Hematopoietic multipotent progenitor cell (in vitro differentiated cells): ENCODE data around the gene EFHC2. TPM values are rescaled to one million over a fixed set of nuclear protein-coding genes. Genes with fewer than 3 reads are reported as not detected.
A peak's percentile ranks its signal among the peaks of the same experiment; 100 is the strongest.
"Not testable (repeated sequence)": the region's sequence is repeated elsewhere in the genome, so short reads cannot be mapped to it uniquely, and the experiment has no call there.

Experiments used
- DNase-seq, 3 donors: peaks; one replicate each; pipeline ENCODE4 v3.0.0-alpha.2; 2011 to 2015; ENCODE audit warnings: low read depth in 2 of 3, low spot score in 2 of 3
- total RNA-seq: library from RNA; depleted of rRNA; stranded (reverse); fragments of >200 nt; gene quantifications from one replicate; pipeline ENCODE4 v1.2.3, GENCODE V29; 2012

EFHC2 gene
- total RNA-seq, 1 donor: 7.3 TPM

GRCh38 chrX:44235534-44235933 lies 107.9 kb downstream of the EFHC2 start:
- no peak for DNase-seq

- no peak for DNase-seq
Observed at GRCh38 chrX:44234541-44234940, 108.9 kb downstream of the EFHC2 start.

- no peak for DNase-seq
Observed at GRCh38 chrX:44234116-44234515, 109.4 kb downstream of the EFHC2 start.

GRCh38 chrX:44232081-44232480 lies 111.4 kb downstream of the EFHC2 start:
- DNase-seq: no peak

GRCh38 chrX:44228621-44229020 lies 114.9 kb downstream of the EFHC2 start:
- DNase-seq: peak in 1 of 3 donors; percentile 59

DNA sequence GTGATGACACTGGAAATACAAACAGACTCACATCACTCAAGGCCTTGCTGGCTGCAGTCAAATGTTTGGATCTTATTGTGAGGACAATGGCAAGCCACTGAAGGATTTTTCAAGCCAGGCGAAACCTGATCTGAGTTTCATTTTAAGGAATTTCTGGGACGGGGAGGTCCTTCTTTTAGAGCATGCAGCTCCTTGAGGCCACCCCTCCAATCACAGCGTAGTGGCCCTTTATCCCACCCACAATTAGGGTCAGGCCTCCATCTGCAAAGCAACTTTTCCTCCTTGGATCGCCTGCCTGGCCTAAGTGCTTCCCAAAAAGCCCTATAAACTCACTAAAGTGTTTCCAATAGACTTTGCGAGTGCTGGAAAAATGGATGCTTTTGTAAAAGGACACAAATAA lies 115.5 kb downstream of the EFHC2 start:
- no peak for DNase-seq

- no peak for DNase-seq
Observed at GRCh38 chrX:44225667-44226066, 117.8 kb downstream of the EFHC2 start.

- no peak for DNase-seq
Observed at GRCh38 chrX:44224760-44225159, 118.7 kb downstream of the EFHC2 start.

- no peak for DNase-seq
Observed at GRCh38 chrX:44223150-44223549, 120.3 kb downstream of the EFHC2 start.

- no peak for DNase-seq
Observed at GRCh38 chrX:44218465-44218864, 125.0 kb downstream of the EFHC2 start.

GRCh38 chrX:44216171-44216570 lies 127.3 kb downstream of the EFHC2 start:
- no peak for DNase-seq

GRCh38 chrX:44203791-44204190 lies 139.7 kb downstream of the EFHC2 start:
- no peak for DNase-seq

DNA sequence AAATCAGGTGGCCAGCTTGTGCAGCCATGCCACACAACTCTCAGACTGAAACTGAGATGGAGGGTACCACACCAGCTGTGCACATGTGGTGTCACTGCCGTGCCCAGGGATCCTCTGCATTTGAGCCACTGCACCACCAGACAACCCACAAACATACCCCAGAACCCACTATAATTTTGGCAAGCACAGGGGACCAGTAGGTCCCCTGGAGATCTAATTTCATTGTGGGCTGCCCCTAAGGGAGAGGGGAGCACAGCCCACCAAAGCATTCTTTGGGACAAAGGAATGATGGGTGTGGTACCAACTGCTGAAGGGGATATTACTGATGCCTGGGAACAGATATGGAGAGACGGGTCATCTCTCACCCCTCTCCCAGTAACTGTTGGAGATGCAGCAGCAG lies 140.9 kb downstream of the EFHC2 start:
- no peak for DNase-seq

GRCh38 chrX:44189116-44189515 lies 154.4 kb downstream of the EFHC2 start:
- no peak for DNase-seq

DNA sequence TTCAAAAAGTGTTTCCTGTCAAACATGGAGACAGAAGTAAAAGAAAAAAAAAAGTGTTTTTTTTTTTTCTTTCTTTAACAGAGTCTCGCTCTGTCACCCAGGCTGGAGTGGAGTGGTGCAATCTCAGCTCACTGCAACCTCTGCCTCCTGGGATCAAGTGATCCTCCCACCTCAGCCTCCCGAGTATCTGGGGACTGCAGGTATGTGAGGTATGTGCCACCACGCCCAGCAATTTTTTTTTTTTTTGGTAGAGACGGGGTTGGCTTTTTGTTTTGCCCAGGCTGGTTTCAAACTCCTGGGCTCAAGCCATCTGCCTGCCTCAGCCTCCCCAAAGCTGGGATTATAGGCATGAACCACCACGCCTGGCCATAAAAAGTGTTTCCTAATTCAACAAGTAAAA lies 155.6 kb downstream of the EFHC2 start:
- DNase-seq: not testable (repeated sequence)

- peak in 2 of 3 donors; percentile 1 to 2 for DNase-seq
Observed at GRCh38 chrX:44183329-44183728, 160.1 kb downstream of the EFHC2 start.

DNA sequence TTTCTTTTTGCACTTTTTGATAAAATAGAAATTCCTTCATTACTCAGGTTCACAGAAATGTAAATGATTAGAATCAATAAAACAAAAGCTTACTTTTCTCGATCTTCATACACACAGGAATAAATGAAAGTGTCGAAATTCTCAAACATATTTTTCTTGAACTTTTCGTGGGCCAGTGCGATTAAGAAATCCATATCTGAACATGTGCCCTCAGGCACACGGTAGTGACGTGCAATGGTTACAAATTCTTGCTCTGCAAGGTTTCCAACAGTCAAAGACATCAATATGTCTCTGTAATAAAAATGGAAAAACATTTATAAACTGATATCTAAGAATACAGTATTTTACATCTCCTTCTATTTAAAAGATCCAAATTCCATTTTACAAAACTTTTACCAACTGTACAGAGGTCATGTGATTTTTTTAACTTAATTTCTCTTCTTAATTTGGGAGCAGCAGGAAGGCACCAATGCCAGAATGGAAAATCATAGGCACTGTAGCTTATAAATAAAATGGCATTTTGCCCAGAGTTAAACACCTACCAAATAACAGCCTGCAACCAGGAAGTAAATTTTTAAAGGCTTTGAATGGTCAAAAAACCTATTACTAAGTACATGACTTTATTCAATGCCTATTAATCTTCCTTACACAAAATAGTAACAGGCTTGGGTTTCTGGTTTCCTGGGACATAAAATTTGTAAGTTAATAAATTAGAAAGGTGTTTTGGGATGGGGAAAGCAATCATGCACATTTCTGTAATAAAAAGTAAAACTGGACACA lies 165.0 kb downstream of the EFHC2 start:
- DNase-seq: no peak

DNA sequence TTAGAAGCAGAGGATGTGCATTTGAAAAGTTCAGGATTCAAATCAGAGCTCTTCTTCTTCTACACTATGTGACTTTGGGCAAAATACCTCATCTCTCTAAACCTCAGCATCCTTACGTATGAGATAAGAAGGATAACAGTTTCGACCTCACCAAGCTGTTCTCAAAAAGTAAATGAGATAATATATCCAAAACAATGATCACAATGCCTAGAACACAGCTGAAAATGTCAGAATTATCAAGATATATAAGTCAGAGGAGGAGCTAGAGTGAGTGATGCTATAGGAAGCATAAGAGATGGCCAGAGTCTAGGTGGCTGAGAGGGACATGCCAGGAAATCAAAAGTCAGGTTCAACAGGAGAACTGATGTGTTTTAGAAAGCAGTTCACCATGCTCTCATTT lies 168.0 kb downstream of the EFHC2 start:
- no peak for DNase-seq

DNA sequence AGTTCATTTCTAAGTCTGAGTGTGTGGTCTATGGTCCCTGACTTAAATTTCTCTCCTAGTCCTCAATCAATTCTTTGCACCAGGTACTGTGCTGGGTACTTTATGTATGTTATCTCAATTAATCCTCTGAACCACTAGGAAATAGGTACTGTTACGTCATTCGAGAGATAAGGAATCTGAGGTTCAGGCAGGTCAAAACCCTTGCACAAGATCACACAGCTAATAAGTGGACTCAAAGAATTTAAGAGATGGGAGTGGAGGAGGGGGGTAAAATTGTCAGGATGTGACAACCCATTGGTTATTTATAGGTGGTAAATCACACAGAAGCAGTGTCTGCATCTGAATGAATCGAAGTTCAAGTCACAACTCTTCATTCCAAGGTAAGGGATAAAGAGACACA lies 169.4 kb downstream of the EFHC2 start:
- DNase-seq: no peak

DNA sequence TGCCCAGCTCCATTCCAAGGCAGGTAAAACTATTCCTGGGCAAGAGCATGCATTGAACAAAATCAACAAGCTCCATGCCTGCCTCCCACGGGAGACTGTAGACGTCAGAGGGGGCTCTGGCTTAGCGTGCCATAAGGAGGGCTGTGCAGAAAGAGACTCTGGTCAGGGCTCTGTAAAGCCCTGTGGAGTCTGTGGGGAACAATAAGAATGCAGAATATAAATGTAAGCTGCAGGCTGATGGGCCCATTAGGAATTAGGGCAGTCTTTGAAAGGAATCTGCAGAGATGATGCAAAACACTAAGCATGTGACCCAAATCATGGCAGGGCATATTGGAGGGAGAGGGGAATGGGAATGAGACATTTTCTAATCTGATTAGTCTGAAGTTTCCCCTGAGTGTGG lies 170.3 kb downstream of the EFHC2 start:
- no peak for DNase-seq

DNA sequence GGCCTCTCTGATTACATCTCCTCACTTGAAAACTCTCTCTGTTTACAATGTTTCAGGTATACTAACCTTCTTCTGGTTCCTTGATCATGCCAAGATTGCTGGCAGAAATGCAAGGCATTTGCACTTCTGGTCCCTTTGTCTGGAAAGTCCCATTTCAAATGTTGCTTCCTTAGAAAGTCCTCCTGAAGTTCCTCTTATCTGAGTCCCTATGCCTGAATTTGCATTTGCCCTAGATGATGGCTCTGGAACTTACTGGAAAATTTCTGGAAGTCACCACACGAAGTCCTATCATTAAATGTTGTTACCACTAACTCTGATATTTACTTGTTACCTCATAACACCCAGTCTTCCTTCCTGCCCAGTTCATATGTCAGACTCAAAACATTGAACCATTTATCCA lies 176.4 kb downstream of the EFHC2 start:
- DNase-seq: no peak

GRCh38 chrX:44162964-44163475 lies 180.5 kb downstream of the EFHC2 start:
- no peak for DNase-seq

GRCh38 chrX:44157858-44158257 lies 185.6 kb downstream of the EFHC2 start:
- DNase-seq: no peak
